ENCODE results near the gene IFI27.
A peak's percentile ranks its signal among the peaks of the same experiment; 100 is the strongest.

The IFI27 gene

DNA sequence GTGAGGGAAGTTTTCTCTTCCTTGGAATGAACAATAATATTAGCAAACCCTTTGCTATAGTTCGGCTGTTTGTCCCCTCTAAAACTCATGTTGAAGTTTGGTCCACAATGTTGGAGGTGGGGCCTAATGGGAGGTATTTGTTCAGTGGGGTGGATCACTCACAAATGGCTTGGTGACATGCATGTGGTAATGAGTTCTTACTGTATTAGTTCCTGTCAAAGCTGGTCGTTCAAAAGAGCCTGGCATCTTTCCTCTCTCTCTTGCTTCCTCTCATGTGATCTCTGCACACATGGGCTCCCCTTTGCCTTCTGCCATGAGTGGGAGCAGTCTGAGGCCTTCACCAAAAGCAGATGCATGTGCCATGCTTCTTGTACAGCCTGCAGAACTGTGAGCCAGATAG, 50.5 kb downstream of the IFI27 start:
- DNase-seq, result no peak

DNA sequence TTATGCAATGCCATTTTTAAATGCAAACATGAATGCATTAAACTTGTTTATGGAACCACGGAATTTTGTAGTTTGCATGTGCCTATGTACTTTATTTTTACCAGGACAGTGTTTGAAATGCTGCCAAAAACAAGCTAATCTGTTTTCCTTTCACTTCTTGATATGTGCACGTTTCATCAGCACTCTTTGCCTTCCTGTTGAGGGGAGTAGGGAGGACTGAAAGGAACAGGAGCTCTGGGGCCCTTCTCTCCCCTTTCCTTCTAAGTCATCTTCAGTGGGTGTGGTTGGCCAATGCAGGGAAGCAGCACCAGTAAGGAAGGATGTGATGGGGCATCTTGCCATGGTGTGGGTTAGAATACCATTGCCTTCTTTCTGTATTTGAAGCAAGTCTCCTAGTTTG, 51.4 kb downstream of the IFI27 start:
- DNase-seq, result peak; percentile 45

DNA sequence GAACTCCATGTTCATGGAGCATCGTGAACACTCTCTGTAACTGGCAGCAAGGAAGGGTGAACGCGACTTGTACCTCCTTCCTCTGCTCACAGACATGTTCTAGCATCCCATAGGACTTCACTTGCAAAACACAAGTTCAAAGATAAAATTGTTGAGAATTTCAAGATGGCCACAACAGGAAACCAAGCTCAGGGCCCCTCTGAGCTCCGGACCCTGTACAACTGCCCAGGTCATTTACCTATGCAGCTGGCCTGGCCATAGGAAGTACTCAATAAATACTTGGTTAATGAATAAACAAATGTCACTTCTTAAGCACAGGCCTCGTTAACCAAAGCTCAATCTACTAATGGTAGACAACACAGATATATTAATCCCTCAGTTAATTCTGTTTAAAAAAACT, 51.9 kb downstream of the IFI27 start:
- DNase-seq, result no peak

DNA sequence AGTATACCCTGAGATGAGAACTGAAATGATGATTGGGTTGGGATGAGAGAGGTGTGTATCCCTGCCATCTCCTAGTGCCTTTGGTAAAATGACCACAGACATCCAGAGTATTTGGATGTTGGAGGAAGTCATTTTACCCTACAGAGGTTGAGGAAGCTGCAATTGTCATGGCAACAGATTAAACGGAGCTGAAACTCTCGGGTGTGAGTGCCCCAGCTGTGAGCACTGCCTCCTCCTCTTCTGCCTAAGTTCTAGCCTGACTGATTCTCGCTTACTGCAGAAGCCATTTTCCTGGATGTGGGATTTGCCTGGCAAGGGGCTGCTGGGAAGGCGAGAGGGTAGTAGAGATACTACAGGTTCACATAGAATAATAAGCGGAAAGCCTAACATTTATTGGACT, 53.3 kb downstream of the IFI27 start:
- no peak for DNase-seq

DNA sequence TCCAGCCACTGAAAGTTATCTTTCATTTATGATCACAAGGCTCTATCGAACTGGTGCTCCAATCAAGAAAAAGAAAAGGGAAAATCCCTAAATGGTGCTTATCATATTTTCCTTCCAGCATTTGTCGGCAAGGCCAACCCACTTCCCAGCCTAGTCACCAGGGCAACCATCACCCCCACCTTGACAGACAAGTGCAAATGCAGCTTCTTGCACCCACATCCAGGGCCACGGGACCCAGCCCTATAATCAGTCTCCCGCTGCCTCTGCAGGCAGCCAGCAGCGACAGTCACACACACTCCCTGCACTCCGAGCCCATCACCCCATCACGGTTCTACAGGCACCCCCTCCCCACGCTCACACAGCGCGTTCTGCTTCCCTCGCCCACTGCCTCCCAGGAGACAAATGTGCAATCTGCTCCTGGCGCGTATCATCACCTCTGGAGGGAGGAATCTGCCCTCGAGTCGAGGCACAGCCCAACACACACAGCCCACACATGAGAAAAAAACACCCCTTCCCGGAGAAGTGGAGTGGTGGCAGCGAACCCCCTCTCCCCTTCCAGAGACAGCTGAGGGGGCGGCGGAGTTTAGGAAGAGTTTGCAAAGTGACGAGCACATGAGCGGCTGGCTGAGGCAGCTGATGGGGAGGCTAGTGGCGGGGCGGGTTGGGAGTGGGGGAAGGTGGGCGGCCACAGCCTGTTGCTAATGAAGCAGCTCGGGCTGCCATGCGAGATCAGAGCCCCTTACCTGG, 54.3 kb downstream of the IFI27 start:
- DNase-seq, result no peak

GRCh38 chr14:94165744-94166143, 55.2 kb downstream of the IFI27 start:
- no peak for DNase-seq

Data from OCI-M1 (cell line).